Hematopoietic multipotent progenitor cell treated with erythropoietin and hydrocortisone succinate and interleukin-3 and kit ligand, for 15 days (in vitro differentiated cells): ENCODE measurements around the gene TOP1.
"Not testable (repeated sequence)": the region's sequence is repeated elsewhere in the genome, so short reads cannot be mapped to it uniquely, and the experiment has no call there.

Source experiments
- DNase-seq: peaks from one replicate; pipeline ENCODE4 v3.0.0-alpha.2; 2015; ENCODE audit warnings: low spot score

Gene TOP1

GRCh38 chr20:41095110-41095969 is 66.7 kb downstream of the TOP1 start:
- peak; percentile 78 for DNase-seq

- no peak for DNase-seq
Measured at GRCh38 chr20:41098703-41099250, 70.2 kb downstream of the TOP1 start.

GRCh38 chr20:41100001-41100480 is 71.4 kb downstream of the TOP1 start:
- DNase-seq, result no peak

- no peak for DNase-seq
Measured at GRCh38 chr20:41101660-41102059, 73.0 kb downstream of the TOP1 start.

- no peak for DNase-seq
Measured at GRCh38 chr20:41108531-41108930, 79.9 kb downstream of the TOP1 start.

GRCh38 chr20:41110012-41110411 is 81.4 kb downstream of the TOP1 start:
- no peak for DNase-seq

- DNase-seq, result no peak
Measured at GRCh38 chr20:41110930-41111577, 82.4 kb downstream of the TOP1 start.

GRCh38 chr20:41111578-41111951 is 82.9 kb downstream of the TOP1 start:
- no peak for DNase-seq

- peak; percentile 29 for DNase-seq
Measured at GRCh38 chr20:41116282-41116956, 87.8 kb downstream of the TOP1 start.

- not testable (repeated sequence) for DNase-seq
Measured at GRCh38 chr20:41118159-41118558, 89.5 kb downstream of the TOP1 start.

- DNase-seq, result peak; percentile 39
Measured at GRCh38 chr20:41118632-41119031, 90.0 kb downstream of the TOP1 start.

GRCh38 chr20:41119614-41120561 is 91.3 kb downstream of the TOP1 start:
- no peak for DNase-seq

- DNase-seq, result no peak
Measured at GRCh38 chr20:41121399-41121798, 92.8 kb downstream of the TOP1 start.

GRCh38 chr20:41123631-41124030 is 95.0 kb downstream of the TOP1 start:
- no peak for DNase-seq

GRCh38 chr20:41124451-41125094 is 96.0 kb downstream of the TOP1 start:
- DNase-seq, result no peak

- no peak for DNase-seq
Measured at GRCh38 chr20:41125530-41126457, 97.2 kb downstream of the TOP1 start.

GRCh38 chr20:41126719-41127118 is 98.1 kb downstream of the TOP1 start:
- DNase-seq, result no peak

- DNase-seq, result not testable (repeated sequence)
Measured at GRCh38 chr20:41128317-41128716, 99.7 kb downstream of the TOP1 start.

- no peak for DNase-seq
Measured at GRCh38 chr20:41131594-41132387, 103.2 kb downstream of the TOP1 start.
